ENCODE data around the gene STARD5. TPM values are rescaled to one million over a fixed set of nuclear protein-coding genes. Genes with fewer than 3 reads are reported as not detected.

Gene STARD5
- total and polyA plus RNA-seq, 8 donors = 3.8 to 6.6 (median 5.2) TPM

DNA sequence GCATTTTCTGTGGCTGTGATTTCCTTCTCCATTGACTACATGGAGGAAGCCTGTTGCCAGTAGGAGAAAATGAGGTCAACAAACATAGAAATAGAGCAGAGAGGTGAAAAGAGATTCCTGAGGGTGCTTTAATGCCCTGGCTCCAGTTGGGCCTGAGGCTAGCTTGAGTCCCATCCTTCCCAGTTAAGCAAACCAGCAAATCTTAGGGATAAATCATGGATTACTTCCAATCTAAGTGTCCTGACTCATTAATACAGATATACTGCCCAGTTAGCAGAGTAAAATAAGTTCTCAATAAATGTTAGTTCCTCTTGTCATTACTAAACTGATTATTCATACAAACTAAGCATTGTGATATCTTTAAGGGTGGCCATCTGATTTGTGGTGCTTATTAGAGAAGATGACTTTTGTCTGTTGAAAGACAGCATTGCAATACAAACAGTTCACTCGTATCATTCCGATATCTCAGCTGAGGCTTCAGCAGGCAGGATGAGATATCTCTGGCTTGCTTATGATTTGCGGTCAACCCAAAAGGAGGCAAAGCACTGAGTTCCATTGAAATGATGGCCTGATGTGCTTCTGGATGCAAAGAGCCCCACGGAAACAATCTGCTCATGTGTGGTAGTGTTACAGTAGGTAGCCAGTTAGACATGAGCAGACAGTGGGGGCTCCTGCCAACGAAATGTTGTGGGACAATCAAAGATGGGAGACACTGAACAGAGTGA, 6.6 kb upstream of the STARD5 start:
- DNase-seq = no peak
- peaks cover 0 to 7% of the 10 kb centered on the region in 2 donors for H3K4me1 ChIP-seq
- no peaks in the 10 kb centered on the region for H3K9me3 ChIP-seq
- H3K4me3 ChIP-seq = no peak overlapping the region
- TF ChIP-seq, protein P1, sequence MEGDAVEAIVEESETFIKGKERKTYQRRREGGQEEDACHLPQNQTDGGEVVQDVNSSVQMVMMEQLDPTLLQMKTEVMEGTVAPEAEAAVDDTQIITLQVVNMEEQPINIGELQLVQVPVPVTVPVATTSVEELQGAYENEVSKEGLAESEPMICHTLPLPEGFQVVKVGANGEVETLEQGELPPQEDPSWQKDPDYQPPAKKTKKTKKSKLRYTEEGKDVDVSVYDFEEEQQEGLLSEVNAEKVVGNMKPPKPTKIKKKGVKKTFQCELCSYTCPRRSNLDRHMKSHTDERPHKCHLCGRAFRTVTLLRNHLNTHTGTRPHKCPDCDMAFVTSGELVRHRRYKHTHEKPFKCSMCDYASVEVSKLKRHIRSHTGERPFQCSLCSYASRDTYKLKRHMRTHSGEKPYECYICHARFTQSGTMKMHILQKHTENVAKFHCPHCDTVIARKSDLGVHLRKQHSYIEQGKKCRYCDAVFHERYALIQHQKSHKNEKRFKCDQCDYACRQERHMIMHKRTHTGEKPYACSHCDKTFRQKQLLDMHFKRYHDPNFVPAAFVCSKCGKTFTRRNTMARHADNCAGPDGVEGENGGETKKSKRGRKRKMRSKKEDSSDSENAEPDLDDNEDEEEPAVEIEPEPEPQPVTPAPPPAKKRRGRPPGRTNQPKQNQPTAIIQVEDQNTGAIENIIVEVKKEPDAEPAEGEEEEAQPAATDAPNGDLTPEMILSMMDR (IDR thresholded peaks at IDR 0.05) = no peak
- H3K36me3 ChIP-seq = no peaks in the 10 kb centered on the region
- intact Hi-C loops (cut with DNase I) = no loop called here
- no peaks in the 10 kb centered on the region for H3K27me3 ChIP-seq
- no peak overlapping the region for H3K27ac ChIP-seq
- no peak for ATAC-seq

DNA sequence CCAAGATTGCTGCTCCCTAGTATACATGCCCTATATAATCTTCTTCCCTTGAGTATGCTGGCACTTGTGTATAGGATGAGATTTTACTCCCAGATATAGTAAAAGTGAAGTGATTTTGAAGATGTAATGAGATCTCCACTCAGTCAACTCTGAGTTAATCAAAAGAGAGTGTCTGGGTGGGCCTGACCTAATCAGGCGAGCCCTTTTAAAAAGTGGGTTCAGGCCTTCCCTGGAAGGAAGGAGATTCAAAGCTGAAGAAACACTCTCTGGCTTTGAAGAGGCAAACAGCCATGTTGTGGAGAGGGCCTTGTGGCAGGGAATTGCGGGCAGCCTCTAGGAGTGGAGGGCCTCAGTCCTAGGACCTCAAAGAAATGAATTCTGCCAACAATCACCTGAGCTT, 5.5 kb upstream of the STARD5 start:
- DNase-seq (no peak), ATAC-seq (no peak)
- Histone ChIP-seq H3K9me3 (no peaks in the 10 kb centered on the region), H3K4me3 (no peak overlapping the region), H3K4me1 (peaks cover 4 to 17% of the 10 kb centered on the region in 2 donors), H3K36me3 (no peaks in the 10 kb centered on the region), H3K27ac (no peak overlapping the region), H3K27me3 (no peaks in the 10 kb centered on the region)
- intact Hi-C loops (cut with DNase I) = no loop called here
- TF ChIP-seq, protein P1 (IDR thresholded peaks at IDR 0.05) = no peak

DNA sequence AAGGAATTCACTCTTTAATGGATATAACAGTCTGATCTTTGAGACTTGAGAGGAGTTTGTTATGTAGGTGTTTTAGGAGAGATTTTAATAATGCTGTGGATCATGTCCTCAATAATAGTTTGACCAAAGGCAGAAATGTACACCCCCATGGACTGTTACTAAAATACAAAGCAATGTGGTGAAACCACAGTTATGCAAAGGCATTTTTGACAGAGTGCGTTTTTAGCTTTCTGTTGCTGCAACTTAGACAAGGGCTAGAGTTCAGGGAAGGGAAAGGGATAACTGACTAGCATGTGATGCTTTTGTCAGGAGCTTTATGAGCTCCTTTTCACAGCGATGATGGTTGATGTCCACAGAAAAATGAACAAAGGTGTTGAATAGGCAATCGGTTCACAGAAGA, 3.6 kb upstream of the STARD5 start:
- peaks cover 10 to 29% of the 10 kb centered on the region in 2 donors for H3K4me1 ChIP-seq
- peak overlapping the region in 1 of 2 donors; percentile 1 for H3K27ac ChIP-seq
- intact Hi-C loops (cut with DNase I) = no loop called here
- H3K9me3 ChIP-seq = no peaks in the 10 kb centered on the region
- H3K36me3 ChIP-seq = no peaks in the 10 kb centered on the region
- H3K4me3 ChIP-seq = no peak overlapping the region
- TF ChIP-seq, protein P1 (IDR thresholded peaks at IDR 0.05) = no peak
- ATAC-seq (no peak), DNase-seq (no peak)
- H3K27me3 ChIP-seq = no peaks in the 10 kb centered on the region

DNA sequence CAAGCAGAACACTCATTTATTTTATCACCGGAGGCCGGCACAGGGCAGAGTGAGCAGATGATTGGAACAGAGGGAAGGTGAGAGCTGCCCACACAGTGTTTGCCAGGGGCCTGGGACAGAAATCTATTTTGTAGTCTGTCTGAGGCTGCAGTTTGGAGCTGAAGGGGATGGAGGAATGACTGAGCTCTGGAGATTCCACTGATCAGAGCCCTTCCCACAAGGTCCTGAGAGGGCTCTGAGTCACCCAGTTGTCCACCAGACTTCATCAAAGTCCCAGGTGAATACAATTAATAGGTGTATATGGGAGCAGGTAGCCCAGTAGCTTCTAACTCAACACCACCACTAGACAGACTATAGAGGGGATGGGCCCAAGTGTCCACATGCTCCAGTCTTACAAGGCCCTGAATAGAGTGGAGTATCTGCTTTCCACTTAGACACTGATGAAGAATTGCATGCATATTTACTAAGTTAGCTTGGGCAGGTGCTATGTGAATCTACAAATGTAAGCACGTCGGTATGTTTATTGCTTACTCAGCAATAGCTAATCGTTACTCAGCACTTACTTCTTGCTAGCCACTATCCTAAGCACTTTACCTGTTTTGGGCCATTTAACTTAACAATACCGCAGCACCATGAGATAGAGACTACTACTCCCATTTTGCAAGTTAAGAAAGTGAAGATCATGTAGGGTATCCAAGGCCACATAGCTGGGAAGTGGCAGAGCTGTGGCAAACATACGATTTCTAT, 2.7 kb upstream of the STARD5 start:
- no peak for DNase-seq
- intact Hi-C loops (cut with DNase I) = no loop called here
- H3K4me1 ChIP-seq = peaks cover 10 to 33% of the 10 kb centered on the region in 2 donors

DNA sequence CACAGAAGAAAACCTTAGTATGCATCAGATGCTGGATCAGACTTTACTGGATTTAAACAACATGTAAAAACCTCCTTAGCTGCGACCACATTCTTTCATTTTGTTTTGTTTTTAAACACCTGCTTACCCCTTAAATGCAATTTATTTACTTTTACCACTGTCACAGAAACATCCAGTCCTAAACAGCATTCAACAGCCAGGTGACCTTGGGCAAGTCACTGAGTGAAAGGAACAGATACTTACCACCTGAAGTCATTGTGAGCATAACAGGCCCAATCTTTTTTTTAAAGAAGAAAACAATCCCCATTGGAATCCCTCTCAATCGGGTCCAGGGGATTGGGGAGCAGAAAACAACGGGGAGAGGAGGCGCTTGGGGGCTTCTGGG, 390 bp downstream of the STARD5 start:
- Histone ChIP-seq H3K36me3 (peaks cover 0 to 12% of the 10 kb centered on the region in 2 donors), H3K4me1 (peaks cover 10 to 33% of the 10 kb centered on the region in 2 donors)
- intact Hi-C loops (cut with DNase I) = no loop called here

More for the DNA sequence above, 2.7 kb upstream of the STARD5 start:
- H3K36me3 ChIP-seq = no peaks in the 10 kb centered on the region
- ATAC-seq = no peak
- no peaks in the 10 kb centered on the region for H3K27me3 ChIP-seq
- no peak overlapping the region for H3K4me3 ChIP-seq
- H3K9me3 ChIP-seq = no peaks in the 10 kb centered on the region
- TF ChIP-seq, protein P1 (IDR thresholded peaks at IDR 0.05) = no peak
- H3K27ac ChIP-seq = peak overlapping the region in 1 of 2 donors; percentile 1

More for the DNA sequence above, 390 bp downstream of the STARD5 start:
- TF ChIP-seq, protein P1 (IDR thresholded peaks at IDR 0.05) = no peak
- H3K27ac ChIP-seq = peak overlapping the region; percentile 52 to 68
- ATAC-seq = peak; percentile 9
- H3K9me3 ChIP-seq = no peaks in the 10 kb centered on the region
- no peak for DNase-seq
- no peaks in the 10 kb centered on the region for H3K27me3 ChIP-seq
- peak overlapping the region; percentile 72 to 84 for H3K4me3 ChIP-seq
